HG03097 (cell line): ENCODE measurements around the gene FGFR2.
A peak's percentile ranks its signal among the peaks of the same experiment; 100 is the strongest.

Source experiments
- ATAC-seq: cut with Tn5 transposase; IDR thresholded peaks from one replicate; pipeline ENCODE4 v1.9.1; 2021; ENCODE audit not compliant: unreplicated experiment, low FRiP score

Gene FGFR2

GRCh38 chr10:121460733-121461132 lies 137.5 kb downstream of the FGFR2 start:
- ATAC-seq: no peak

- no peak for ATAC-seq
These were observed 138.4 kb downstream of the FGFR2 start for GRCh38 chr10:121459622-121460453.

GRCh38 chr10:121459279-121459621 lies 139.0 kb downstream of the FGFR2 start:
- no peak for ATAC-seq

GRCh38 chr10:121457729-121458128 lies 140.5 kb downstream of the FGFR2 start:
- ATAC-seq: no peak

GRCh38 chr10:121455377-121455776 lies 142.9 kb downstream of the FGFR2 start:
- no peak for ATAC-seq

- no peak for ATAC-seq
These were observed 143.5 kb downstream of the FGFR2 start for GRCh38 chr10:121454781-121455180.

- no peak for ATAC-seq
These were observed 145.1 kb downstream of the FGFR2 start for GRCh38 chr10:121453160-121453559.

- ATAC-seq: no peak
These were observed 145.7 kb downstream of the FGFR2 start for GRCh38 chr10:121452581-121452980.

GRCh38 chr10:121450247-121450646 lies 148.0 kb downstream of the FGFR2 start:
- ATAC-seq: no peak

- ATAC-seq: peak; percentile 35
These were observed 148.7 kb downstream of the FGFR2 start for GRCh38 chr10:121449482-121449924.

- ATAC-seq: peak; percentile 99
These were observed 149.3 kb downstream of the FGFR2 start for GRCh38 chr10:121448766-121449421.

GRCh38 chr10:121444520-121445165 lies 153.6 kb downstream of the FGFR2 start:
- no peak for ATAC-seq

GRCh38 chr10:121442086-121442935 lies 155.9 kb downstream of the FGFR2 start:
- ATAC-seq: no peak

- no peak for ATAC-seq
These were observed 157.8 kb downstream of the FGFR2 start for GRCh38 chr10:121440461-121440860.

GRCh38 chr10:121438333-121438732 lies 159.9 kb downstream of the FGFR2 start:
- no peak for ATAC-seq

GRCh38 chr10:121437596-121437995 lies 160.6 kb downstream of the FGFR2 start:
- no peak for ATAC-seq

GRCh38 chr10:121436630-121437341 lies 161.5 kb downstream of the FGFR2 start:
- no peak for ATAC-seq

GRCh38 chr10:121436281-121436629 lies 162.0 kb downstream of the FGFR2 start:
- ATAC-seq: no peak

- ATAC-seq: no peak
These were observed 163.0 kb downstream of the FGFR2 start for GRCh38 chr10:121435099-121435875.
